ENCODE data around the gene PMM1.
"Not testable (repeated sequence)": the region's sequence is repeated elsewhere in the genome, so short reads cannot be mapped to it uniquely, and the experiment has no call there.

Gene PMM1

DNA sequence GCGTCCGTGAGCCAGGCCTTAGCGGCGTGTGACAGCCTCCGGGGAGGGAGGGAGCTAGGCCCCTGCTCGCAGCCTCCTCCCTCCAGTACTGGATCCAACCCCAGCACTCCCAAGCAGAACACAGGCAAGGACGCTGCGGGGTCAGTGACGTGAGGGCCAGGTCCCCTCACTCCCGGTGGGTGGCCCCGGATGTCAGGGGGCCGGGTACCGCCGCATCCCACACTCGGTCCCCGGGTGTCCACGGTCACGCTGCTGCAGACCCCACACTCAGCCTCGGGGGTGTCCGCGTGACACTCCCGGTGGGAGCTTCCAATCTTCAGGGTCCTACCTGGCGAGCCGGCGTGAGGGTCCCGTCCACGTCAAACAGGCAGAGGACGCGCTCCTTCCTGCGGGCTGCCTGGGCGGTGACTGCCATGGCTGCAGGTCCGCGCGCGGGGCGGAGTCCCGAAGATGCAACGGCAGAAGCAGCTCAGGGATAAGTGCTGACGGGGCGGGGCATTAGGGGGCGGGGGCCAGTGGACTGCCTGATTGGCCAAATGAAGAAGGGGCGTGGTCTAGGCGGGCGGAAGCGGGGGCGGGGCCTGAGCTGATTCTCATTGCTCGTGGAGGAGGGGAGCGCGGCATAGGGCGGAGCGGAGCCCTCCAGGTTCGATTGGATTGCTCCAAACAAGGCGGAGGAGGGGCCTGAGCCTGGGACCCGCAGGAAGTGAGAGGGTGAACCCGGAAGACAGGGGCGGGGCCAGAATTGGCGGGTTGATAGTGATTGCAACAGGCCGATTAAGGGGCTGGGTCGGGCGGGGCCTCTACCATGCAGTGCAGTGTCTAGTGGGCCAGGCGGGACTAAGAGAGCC lies at the start of gene PMM1:
Gene PMM1, minus strand, starts transcription at position 450 of the 851 bp plus-strand sequence. Its CDS starts 35 bp downstream, at position 415.
- DNase-seq = peak; percentile 100

- DNase-seq = no peak
Observed at GRCh38 chr22:41638748-41639147, 49.1 kb upstream of the PMM1 start.

DNA sequence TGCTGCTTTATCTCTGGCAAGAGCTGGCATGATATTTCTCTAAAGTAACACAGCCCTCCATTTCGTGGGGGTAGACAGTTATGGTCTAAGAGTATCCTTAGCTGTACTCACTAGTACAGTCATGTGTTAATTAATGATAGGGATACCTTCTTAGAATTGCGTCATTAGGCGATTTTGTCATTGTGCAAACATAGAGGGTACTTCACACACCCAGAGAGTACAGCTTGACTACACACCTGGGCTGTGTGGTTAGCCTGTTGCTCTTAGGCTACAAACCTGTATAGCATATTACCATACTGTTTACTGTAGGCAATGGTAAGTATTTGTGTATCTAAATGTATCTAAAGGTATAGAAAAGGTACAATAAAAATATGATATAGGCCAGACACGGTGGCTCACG lies 48.5 kb upstream of the PMM1 start:
- no peak for DNase-seq

- not testable (repeated sequence) for DNase-seq
Observed at GRCh38 chr22:41637623-41638022, 48.0 kb upstream of the PMM1 start.

DNA sequence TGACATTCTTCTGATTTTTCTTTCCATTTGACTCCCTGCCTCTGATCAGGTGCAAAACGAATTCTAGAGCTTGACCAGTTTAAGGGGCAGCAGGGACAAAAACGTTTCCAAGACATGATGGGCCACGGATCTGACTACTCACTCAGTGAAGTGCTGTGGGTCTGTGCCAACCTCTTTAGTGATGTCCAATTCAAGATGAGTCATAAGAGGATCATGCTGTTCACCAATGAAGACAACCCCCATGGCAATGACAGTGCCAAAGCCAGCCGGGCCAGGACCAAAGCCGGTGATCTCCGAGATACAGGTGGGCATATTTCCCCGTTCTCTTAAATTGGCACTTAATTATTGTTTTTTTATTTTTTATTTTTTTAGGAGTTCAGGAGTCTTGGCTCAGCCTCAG lies 46.8 kb upstream of the PMM1 start:
- no peak for DNase-seq

- not testable (repeated sequence) for DNase-seq
Observed at GRCh38 chr22:41634610-41635009, 45.0 kb upstream of the PMM1 start.

DNA sequence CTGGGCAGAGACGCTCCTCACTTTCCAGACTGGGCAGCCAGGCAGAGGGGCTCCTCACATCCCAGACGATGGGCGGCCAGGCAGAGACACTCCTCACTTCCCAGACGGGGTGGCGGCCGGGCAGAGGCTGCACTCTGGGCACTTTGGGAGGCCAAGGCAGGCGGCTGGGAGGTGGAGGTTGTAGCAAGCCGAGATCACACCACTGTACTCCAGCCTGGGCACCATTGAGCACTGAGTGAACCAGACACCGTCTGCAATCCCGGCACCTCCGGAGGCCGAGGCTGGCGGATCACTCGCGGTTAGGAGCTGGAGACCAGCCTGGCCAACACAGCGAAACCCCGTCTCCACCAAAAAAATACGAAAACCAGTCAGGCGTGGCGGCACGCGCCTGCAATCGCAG lies 42.0 kb upstream of the PMM1 start:
- DNase-seq = not testable (repeated sequence)

GRCh38 chr22:41631115-41631514 lies 41.5 kb upstream of the PMM1 start:
- not testable (repeated sequence) for DNase-seq

DNA sequence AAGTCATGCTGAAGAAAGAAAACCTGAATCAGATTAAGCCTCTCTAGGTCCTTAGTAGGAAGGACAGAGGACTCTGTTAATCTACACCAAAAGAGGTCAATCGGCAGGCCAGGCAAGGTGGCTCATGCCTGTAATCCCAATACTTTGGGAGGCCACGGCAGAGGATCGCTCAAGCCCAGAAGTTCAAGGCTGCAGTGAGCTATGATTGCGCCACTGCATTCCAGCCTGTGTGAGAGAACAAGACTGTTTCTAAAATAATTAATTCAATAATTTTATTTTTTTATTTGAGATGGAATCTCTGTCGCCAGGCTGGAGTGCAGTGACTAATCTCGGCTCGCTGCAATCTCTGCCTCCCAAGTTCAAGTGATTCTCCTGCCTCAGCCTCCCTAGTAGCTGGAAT lies 35.9 kb upstream of the PMM1 start:
- no peak for DNase-seq

GRCh38 chr22:41621911-41622179 lies 32.2 kb upstream of the PMM1 start:
- DNase-seq = no peak

DNA sequence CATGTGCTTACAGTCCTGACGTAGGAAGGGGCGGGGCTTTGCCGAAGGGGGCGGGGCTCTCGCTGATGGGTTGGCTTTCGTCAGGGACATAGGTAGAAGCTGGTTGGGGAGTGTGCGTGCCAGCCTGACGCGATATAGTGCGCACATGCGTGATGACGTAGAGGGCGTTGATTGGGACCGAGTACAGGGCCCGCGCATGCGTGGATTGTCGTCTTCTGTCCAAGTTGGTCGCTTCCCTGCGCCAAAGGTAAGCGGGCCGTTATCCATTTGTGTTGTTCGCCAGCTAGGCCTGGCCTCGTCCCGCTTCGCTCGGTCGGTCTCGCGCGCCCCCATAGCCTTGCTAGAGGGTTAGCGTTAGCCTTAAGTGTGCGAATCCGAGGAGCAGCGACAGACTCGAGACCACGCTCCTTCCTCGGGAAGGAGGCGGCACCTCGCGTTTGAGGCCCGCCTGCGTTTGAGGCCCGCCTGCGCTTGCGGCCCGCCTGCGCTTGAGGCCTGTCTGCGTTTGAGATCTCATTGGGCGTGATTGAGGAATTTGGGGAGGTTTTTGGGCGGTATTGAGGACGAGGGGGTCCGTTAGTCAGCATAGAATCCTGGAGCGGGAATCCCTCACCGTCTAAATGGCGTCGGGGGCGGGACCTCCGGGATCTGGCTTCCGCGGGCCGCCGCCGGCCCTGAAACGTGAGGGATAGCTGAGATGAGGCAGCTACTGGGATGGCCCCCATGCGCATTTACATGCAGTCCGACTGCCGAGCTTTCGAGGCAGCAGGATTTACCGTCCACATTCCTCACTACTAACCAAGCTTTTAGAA lies 31.7 kb upstream of the PMM1 start, which contains the start of gene XRCC6:
Gene XRCC6, plus strand, starts transcription at position 197 of the 812 bp plus-strand sequence. CDS start 710 bp downstream, outside the sequence.
- peak; percentile 100 for DNase-seq

GRCh38 chr22:41620589-41621098 lies 31.0 kb upstream of the PMM1 start, which contains the start of gene DESI1:
Gene DESI1 (minus strand): TSS chr22:41621043. CDS start chr22:41620839, 204 bp downstream.
- no peak for DNase-seq

- peak; percentile 44 for DNase-seq
Observed at GRCh38 chr22:41619979-41620588, 30.4 kb upstream of the PMM1 start.

DNA sequence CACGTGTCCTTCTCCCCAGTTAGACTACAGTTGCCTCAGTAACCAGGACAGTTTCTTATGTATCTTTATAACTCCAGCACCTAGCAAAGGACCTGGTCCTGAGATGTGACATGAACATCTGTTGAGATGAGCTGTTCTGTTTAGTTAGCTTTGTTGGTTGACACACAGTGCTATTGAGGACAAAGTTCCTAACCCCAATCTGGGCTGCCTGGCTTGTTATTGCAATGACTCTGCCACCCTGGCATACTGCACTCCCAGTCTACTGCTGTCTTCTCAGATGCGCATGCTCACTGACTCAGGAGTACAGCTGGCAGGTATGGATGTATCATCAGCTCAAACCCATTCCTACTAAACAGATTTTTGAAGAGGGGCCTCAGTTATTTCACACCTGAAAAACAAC lies 23.8 kb upstream of the PMM1 start:
- no peak for DNase-seq

- no peak for DNase-seq
Observed at GRCh38 chr22:41612603-41613306, 23.1 kb upstream of the PMM1 start.

DNA sequence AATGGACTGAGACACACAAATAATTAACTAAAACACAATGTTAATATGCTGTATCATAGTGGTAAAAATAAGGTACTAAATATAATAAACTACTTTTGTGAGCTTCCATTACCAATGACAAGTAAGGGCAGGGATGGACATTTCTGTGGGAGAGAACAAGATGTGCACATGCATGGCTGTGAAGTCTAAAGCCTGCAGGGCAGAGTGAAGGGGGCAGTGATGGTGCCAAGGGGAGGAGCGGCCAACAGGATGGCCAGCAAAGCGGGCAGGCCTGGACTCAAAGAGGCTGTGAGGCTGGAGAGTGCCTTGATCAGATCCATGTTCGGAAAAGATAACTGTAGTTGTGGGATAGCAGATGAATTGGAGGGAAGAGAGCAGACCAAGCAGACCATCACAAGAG lies 18.7 kb upstream of the PMM1 start:
- no peak for DNase-seq

DNA sequence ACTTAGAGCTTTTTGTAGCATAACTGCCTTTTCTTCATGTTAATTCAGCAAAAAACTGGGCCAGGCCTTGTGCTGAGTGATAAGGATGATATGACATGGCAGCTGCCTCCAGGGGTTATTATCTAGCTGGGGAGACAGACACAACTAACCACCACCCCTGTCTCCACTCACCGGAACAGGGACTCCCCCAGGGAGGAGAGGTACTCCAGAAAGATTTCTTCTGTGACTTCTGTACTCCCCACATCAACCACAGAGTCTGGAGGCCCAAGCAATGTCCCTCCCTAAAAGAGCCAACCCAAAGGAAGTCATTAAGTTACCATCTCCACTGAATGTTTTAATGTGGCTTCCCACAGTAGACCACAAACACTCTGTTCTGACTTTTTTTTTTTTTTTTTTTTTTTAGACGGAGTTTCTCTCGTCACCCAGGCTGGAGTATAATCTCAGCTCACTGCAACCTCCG lies 14.3 kb upstream of the PMM1 start:
- no peak for DNase-seq

GRCh38 chr22:41600976-41601375 lies 11.3 kb upstream of the PMM1 start:
- no peak for DNase-seq

DNA sequence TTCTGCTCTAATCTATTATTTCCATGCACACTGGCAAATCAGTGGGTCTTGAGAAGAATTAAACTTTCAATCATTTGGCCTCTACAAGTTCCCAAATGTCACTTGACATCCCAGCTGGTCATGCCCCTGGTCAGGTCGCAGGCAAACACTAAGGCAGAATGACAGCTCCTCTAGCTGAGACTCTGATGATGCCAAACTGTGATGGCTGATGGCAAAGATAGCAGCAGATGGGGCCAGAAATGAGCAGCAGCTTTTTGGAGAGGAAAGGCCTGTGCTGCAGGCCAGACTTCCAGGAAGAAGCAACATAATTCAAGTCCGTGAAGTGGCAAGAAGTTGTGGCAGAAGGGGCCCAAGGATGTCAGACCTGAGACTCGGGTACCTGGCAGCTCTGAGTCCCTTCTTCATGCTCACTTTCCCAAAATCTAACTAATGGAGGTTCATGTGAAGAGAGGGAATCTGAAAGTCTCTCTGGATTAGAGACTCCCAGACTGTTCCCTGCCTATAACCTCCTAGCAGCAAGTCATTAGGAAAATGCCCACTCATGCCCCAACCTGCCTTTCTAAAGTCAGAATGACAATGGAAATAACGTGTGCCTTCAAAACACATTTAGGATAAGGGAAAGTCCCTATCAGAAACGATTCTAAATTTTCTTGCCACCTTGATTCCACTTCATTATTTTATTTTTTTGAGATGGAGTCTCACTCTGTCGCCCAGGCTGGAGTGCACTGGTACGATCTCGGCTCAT lies 9.4 kb upstream of the PMM1 start:
- DNase-seq = no peak

- no peak for DNase-seq
Observed at GRCh38 chr22:41598081-41598480, 8.4 kb upstream of the PMM1 start.

DNA sequence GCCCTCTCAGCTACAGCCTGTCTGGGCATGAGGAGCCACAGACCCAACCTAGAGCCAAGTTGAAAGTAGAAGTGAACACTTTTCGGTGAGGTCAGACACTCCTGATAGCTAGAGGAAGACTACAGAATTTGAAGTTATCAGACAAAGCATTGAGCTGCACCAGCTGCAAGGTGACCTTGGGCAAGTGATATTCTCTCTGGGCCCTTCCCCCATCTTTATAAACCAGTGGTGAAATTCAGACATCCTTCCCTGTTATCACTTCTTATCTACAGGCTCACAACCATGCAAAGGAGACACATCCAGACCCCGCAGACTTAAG lies 8.0 kb upstream of the PMM1 start:
- no peak for DNase-seq
